T-cell (primary cell): ENCODE measurements around the gene PRRT1. TPM values are rescaled to one million over a fixed set of nuclear protein-coding genes. Genes with fewer than 3 reads are reported as not detected.
"Not testable (repeated sequence)": the region's sequence is repeated elsewhere in the genome, so short reads cannot be mapped to it uniquely, and the experiment has no call there.

ENCODE experiments used
- ATAC-seq, 4 experiments: fragments of 200-7000 bp in 3 of 4; fragments of 150-1000 bp in 1 of 4; cut with Tn5 transposase; replicated peaks in 1 of 4; 1 replicate in 3 of 4; 2 replicates in 1 of 4; pipeline ENCODE4 v1.10.0; 2021; ENCODE audit warnings: moderate library complexity in 3 of 4, mild to moderate bottlenecking in 2 of 4, moderate number of reproducible peaks in 1 of 4
- CTCF ChIA-PET, 2 donors: fragments of 300-600 bp; sonication (Branson Sonifier 250); formaldehyde crosslinking; loops; one replicate each; lab custom pipeline; 2022; ENCODE audit warnings: antibody characterized with exemption in 2 of 2; lab: Charles Lee
- POLR2A ChIA-PET, 2 donors: fragments of 300-600 bp; sonication (Branson Sonifier 250); formaldehyde crosslinking; loops; one replicate each; lab custom pipeline; 2022; ENCODE audit warnings: antibody characterized with exemption in 2 of 2; lab: Charles Lee
- DNase-seq, 35 experiments: peaks; one replicate each; pipeline versions ENCODE4 v3.0.0 to v3.0.0-alpha.2; 2013 to 2023
- H3K27ac ChIP-seq: one replicate; pipeline ENCODE4 v1.5.1; 2013; ENCODE audit warnings: low read length
- H3K27me3 ChIP-seq, 2 experiments: replicated peaks in 1 of 2; 1 replicate in 1 of 2; 2 replicates in 1 of 2; pipeline versions ENCODE4 v1.6.1 to v1.7.0; 2013; ENCODE audit warnings: low read length in 1 of 2, mixed read lengths in 1 of 2; ENCODE audit not compliant: control insufficient read depth in 2 of 2, insufficient read depth in 2 of 2; ENCODE audit errors: extremely low read depth in 1 of 2
- H3K36me3 ChIP-seq, 2 donors: 1 replicate in 1 of 2; 2 replicates in 1 of 2; pipeline versions ENCODE4 v1.6.1 to v1.7.0; 2013; ENCODE audit warnings: low read length in 1 of 2; ENCODE audit not compliant: control insufficient read depth in 2 of 2, insufficient read depth in 1 of 2; ENCODE audit errors: extremely low read depth in 1 of 2
- H3K4me1 ChIP-seq, 2 experiments: 1 replicate in 1 of 2; 2 replicates in 1 of 2; pipeline versions ENCODE4 v1.6.1 to v1.7.0; 2013; ENCODE audit warnings: low read length in 2 of 2, mixed read lengths in 1 of 2; ENCODE audit not compliant: insufficient read depth in 2 of 2, control insufficient read depth in 1 of 2; ENCODE audit errors: extremely low read depth in 1 of 2
- H3K4me3 ChIP-seq, 2 donors: 1 replicate in 1 of 2; 2 replicates in 1 of 2; pipeline versions ENCODE4 v1.5.1 to v1.7.0; 2013; ENCODE audit warnings: mild to moderate bottlenecking in 2 of 2, low read length in 1 of 2, moderate library complexity in 1 of 2; ENCODE audit not compliant: control insufficient read depth in 1 of 2; ENCODE audit errors: extremely low read depth in 1 of 2
- H3K9me3 ChIP-seq: 2 replicates; pipeline ENCODE4 v1.7.0; 2013
- H3K27ac Mint-ChIP-seq, 2 donors: one replicate each; pipeline ENCODE4 v1.8.0; 2020 to 2021; ENCODE audit warnings: mild to moderate bottlenecking in 2 of 2, mixed read lengths in 2 of 2
- H3K27me3 Mint-ChIP-seq, 2 donors: one replicate each; pipeline ENCODE4 v1.8.0; 2021 to 2022; ENCODE audit warnings: mixed read lengths in 2 of 2
- H3K36me3 Mint-ChIP-seq: one replicate; pipeline ENCODE4 v1.8.0; 2021; ENCODE audit warnings: mixed read lengths
- H3K4me1 Mint-ChIP-seq, 3 donors: one replicate each; pipeline ENCODE4 v1.8.0; 2020 to 2022; ENCODE audit warnings: mixed read lengths in 3 of 3, mild to moderate bottlenecking in 1 of 3
- H3K4me3 Mint-ChIP-seq, 3 donors: one replicate each; pipeline ENCODE4 v1.8.0; 2020 to 2022; ENCODE audit warnings: mild to moderate bottlenecking in 3 of 3, mixed read lengths in 3 of 3, moderate library complexity in 3 of 3
- H3K9me3 Mint-ChIP-seq, 3 donors: one replicate each; pipeline ENCODE4 v1.8.0; 2020 to 2022; ENCODE audit warnings: mixed read lengths in 3 of 3
- WGBS: methylation state at CpG from one replicate; pipeline ENCODE4 v1.1.5; 2013; ENCODE audit warnings: missing lambda C conversion rate; ENCODE audit not compliant: insufficient coverage; 5-methylcytosine and 5-hydroxymethylcytosine counted together
- total RNA-seq, 35 experiments: library from RNA in 6 of 35; stranded (reverse) in 6 of 35; fragments of 120-200 nt in 1 of 35; gene quantifications; one replicate each; pipeline versions ENCODE4 v1.2.1 to v1.2.4 and lab custom pipeline; 2013 to 2026

PRRT1 gene
- total RNA-seq, 5 donors from 2014 or later (not counting 1 experiment from before 2014, with no cell fraction given), result 1.7 to 3.3 (median 2.3) TPM

- not testable (repeated sequence) for H3K9me3 Mint-ChIP-seq, H3K4me3 Mint-ChIP-seq, DNase-seq, H3K36me3 Mint-ChIP-seq, H3K27ac ChIP-seq, H3K36me3 ChIP-seq, ATAC-seq, H3K9me3 ChIP-seq, H3K27ac Mint-ChIP-seq, H3K4me3 ChIP-seq
- Histone ChIP-seq H3K4me1 (peaks cover 0 to 18% of the 10 kb centered on the region in 2 experiments), H3K27me3 (peaks cover 5 to 21% of the 10 kb centered on the region in 2 experiments)
- peaks cover 14 to 22% (median 15%) of the 10 kb centered on the region in 3 donors for H3K4me1 Mint-ChIP-seq
- peaks cover 3 to 28% of the 10 kb centered on the region in 2 donors for H3K27me3 Mint-ChIP-seq
- ChIA-PET CTCF (interaction anchor here in 1 of 2 donors (0.6 to 1.1 kb wide), 2 partner anchors 12 to 47 kb away, joined by 3 read pairs; no protein-coding TSS in a partner anchor), POLR2A (interaction anchor here in 1 of 2 donors (0.6 kb wide), 1 partner anchor 1067 kb away, joined by 3 read pairs; no protein-coding TSS in a partner anchor)
- WGBS, result no CpG with 5 or more reads among the region's 7 CpGs
Measured at GRCh38 chr6:32144238-32144637, 7.5 kb downstream of the PRRT1 start.

DNA sequence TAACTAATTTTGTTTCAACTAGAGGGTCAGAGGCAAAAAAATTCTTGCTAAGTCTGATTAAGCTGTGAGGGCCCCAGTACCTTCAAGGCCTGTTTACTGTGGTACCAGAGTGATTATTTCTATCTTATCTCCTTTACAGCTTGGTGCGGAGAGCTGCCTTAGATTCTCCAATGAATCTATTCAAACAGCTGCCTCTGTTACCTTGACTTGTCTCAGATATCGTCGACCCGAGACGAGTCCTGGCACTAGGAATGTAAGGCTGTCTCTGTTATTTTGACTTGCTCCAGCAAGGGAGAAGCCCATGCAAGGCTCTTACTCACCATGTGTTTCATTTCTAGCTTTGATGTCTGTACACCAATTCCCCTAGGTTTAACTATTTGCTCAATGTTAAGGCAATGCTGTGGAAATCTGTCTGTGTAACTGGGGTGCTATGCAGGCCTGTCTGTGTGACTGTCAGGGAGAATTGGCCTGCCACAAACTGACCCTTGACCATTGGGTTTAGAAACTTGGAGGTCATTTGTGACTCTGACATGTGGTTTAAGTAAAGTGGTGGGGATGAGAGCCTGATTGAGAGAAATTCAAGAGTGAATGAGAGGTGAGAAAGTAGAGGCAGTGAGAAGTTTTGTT lies 11.2 kb downstream of the PRRT1 start:
- POLR2A ChIA-PET, result no interaction called here
- Mint-ChIP-seq H3K4me3 (no peak overlapping the region), H3K27ac (no peak overlapping the region), H3K4me1 (no peaks in the 10 kb centered on the region), H3K9me3 (no peaks in the 10 kb centered on the region), H3K36me3 (no peaks in the 10 kb centered on the region), H3K27me3 (peaks cover 3 to 8% of the 10 kb centered on the region in 2 donors)
- H3K4me3 ChIP-seq, result no peak overlapping the region
- no peaks in the 10 kb centered on the region for H3K36me3 ChIP-seq
- CTCF ChIA-PET, result no interaction called here
- peaks cover 2 to 4% of the 10 kb centered on the region in 2 experiments for H3K27me3 ChIP-seq
- 90% methylated on average over 5 of the region's 5 CpGs for WGBS
- DNase-seq, result no peak
- no peak for ATAC-seq
- no peaks in the 10 kb centered on the region for H3K9me3 ChIP-seq
- H3K27ac ChIP-seq, result no peak overlapping the region
- H3K4me1 ChIP-seq, result no peaks in the 10 kb centered on the region

DNA sequence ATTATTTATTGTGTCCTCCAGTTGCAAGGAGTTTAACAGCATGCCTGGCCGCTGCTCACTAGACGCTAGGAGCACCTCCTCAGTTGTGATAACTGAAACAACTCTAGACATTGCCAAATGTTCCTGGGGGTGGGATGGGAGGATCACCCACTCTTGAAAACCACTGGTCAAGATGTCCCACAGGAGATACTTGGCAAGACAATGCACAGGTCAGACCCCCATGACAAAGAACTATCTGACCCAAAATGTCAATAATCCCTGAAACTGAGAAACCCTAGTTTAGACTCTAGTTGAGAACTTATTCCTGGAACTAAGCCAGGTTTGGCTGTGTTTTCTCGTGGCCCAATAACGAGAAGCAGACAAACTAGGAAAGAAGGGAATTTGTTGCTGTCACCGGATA lies 12.1 kb downstream of the PRRT1 start:
- WGBS, result 88% methylated on average over 2 of the region's 5 CpGs
- no peaks in the 10 kb centered on the region for H3K36me3 Mint-ChIP-seq
- Histone ChIP-seq H3K36me3 (no peaks in the 10 kb centered on the region), H3K9me3 (no peaks in the 10 kb centered on the region), H3K27ac (no peak overlapping the region), H3K4me3 (no peak overlapping the region), H3K27me3 (peaks cover 2 to 4% of the 10 kb centered on the region in 2 experiments), H3K4me1 (no peaks in the 10 kb centered on the region)
- no peaks in the 10 kb centered on the region for H3K4me1 Mint-ChIP-seq
- no peak overlapping the region for H3K27ac Mint-ChIP-seq
- ATAC-seq, result no peak
- H3K4me3 Mint-ChIP-seq, result no peak overlapping the region
- peaks cover 3 to 8% of the 10 kb centered on the region in 2 donors for H3K27me3 Mint-ChIP-seq
- ChIA-PET CTCF (no interaction called here), POLR2A (no interaction called here)
- no peaks in the 10 kb centered on the region for H3K9me3 Mint-ChIP-seq
- DNase-seq, result no peak

DNA sequence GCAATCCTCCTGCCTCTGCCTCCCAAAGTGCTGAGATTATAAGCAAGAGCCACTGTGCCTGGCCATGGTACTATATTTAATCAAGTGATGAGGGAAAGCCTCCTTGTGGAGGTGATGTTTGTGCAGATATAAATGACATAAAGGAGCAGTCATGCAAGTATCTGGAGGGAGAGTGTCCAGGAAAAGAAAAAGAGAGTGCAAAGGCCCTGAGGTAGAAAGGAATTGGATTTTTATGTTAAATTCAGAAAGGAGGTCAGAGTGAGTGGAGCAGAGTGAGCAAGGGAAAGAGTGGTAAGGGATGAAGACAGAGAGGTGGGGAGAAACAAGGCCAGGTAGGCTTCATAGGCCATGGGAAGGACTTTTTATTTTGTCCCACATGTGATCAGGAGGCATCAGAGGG lies 14.3 kb downstream of the PRRT1 start:
- POLR2A ChIA-PET, result no interaction called here
- H3K9me3 Mint-ChIP-seq, result no peaks in the 10 kb centered on the region
- H3K9me3 ChIP-seq, result no peaks in the 10 kb centered on the region
- no peak overlapping the region for H3K27ac Mint-ChIP-seq
- CTCF ChIA-PET, result no interaction called here
- H3K4me1 ChIP-seq, result no peaks in the 10 kb centered on the region
- DNase-seq (no peak), ATAC-seq (no peak)
- no peak overlapping the region for H3K27ac ChIP-seq
- H3K36me3 Mint-ChIP-seq, result no peaks in the 10 kb centered on the region
- no peak overlapping the region for H3K4me3 ChIP-seq
- peaks cover 3 to 8% of the 10 kb centered on the region in 2 donors for H3K27me3 Mint-ChIP-seq
- no peak overlapping the region for H3K4me3 Mint-ChIP-seq
- H3K27me3 ChIP-seq, result peaks cover 2 to 4% of the 10 kb centered on the region in 2 experiments
- H3K4me1 Mint-ChIP-seq, result no peaks in the 10 kb centered on the region
- no peaks in the 10 kb centered on the region for H3K36me3 ChIP-seq

GRCh38 chr6:32133786-32134185 lies 18.0 kb downstream of the PRRT1 start:
- no peaks in the 10 kb centered on the region for H3K36me3 Mint-ChIP-seq
- H3K4me3 Mint-ChIP-seq, result no peak overlapping the region
- H3K27me3 Mint-ChIP-seq, result no peaks in the 10 kb centered on the region
- no peaks in the 10 kb centered on the region for H3K9me3 Mint-ChIP-seq
- ATAC-seq (no peak), DNase-seq (no peak)
- no peak overlapping the region for H3K27ac ChIP-seq
- WGBS, result no CpG with 5 or more reads among the region's 4 CpGs
- H3K4me1 Mint-ChIP-seq, result peaks cover 15 to 18% (median 16%) of the 10 kb centered on the region in 3 donors
- no peaks in the 10 kb centered on the region for H3K9me3 ChIP-seq
- no peak overlapping the region for H3K27ac Mint-ChIP-seq
- peaks cover 6 to 19% of the 10 kb centered on the region in 2 experiments for H3K4me1 ChIP-seq
- H3K27me3 ChIP-seq, result peaks cover 0 to 4% of the 10 kb centered on the region in 2 experiments
- CTCF ChIA-PET, result no interaction called here
- H3K4me3 ChIP-seq, result no peak overlapping the region
- peaks cover 0 to 1% of the 10 kb centered on the region in 2 donors for H3K36me3 ChIP-seq
- POLR2A ChIA-PET, result no interaction called here

GRCh38 chr6:32132110-32132509 lies 19.6 kb downstream of the PRRT1 start:
- H3K9me3 Mint-ChIP-seq, result no peaks in the 10 kb centered on the region
- H3K36me3 Mint-ChIP-seq, result peaks cover 2% of the 10 kb centered on the region
- POLR2A ChIA-PET, result no interaction called here
- no peaks in the 10 kb centered on the region for H3K27me3 Mint-ChIP-seq
- H3K4me1 Mint-ChIP-seq, result peaks cover 31 to 34% (median 32%) of the 10 kb centered on the region in 3 donors
- H3K27ac Mint-ChIP-seq, result no peak overlapping the region
- Histone ChIP-seq H3K27ac (no peak overlapping the region), H3K4me3 (no peak overlapping the region), H3K4me1 (peaks cover 14 to 31% of the 10 kb centered on the region in 2 experiments), H3K27me3 (peaks cover 0 to 4% of the 10 kb centered on the region in 2 experiments), H3K9me3 (no peaks in the 10 kb centered on the region), H3K36me3 (peaks cover 1 to 2% of the 10 kb centered on the region in 2 donors)
- no peak for DNase-seq
- ATAC-seq, result no peak
- CTCF ChIA-PET, result interaction anchor here in 1 of 2 donors (0.7 kb wide), 1 partner anchor 12 kb away, joined by 3 read pairs; no protein-coding TSS in a partner anchor
- no peak overlapping the region for H3K4me3 Mint-ChIP-seq
